ENCODE measurements around the gene HLA-F.

The HLA-F gene

GRCh38 chr6:29744621-29745020 is 21.4 kb downstream of the HLA-F start:
- no peak for DNase-seq

GRCh38 chr6:29745386-29745785 is 22.2 kb downstream of the HLA-F start:
- no peak for DNase-seq

DNA sequence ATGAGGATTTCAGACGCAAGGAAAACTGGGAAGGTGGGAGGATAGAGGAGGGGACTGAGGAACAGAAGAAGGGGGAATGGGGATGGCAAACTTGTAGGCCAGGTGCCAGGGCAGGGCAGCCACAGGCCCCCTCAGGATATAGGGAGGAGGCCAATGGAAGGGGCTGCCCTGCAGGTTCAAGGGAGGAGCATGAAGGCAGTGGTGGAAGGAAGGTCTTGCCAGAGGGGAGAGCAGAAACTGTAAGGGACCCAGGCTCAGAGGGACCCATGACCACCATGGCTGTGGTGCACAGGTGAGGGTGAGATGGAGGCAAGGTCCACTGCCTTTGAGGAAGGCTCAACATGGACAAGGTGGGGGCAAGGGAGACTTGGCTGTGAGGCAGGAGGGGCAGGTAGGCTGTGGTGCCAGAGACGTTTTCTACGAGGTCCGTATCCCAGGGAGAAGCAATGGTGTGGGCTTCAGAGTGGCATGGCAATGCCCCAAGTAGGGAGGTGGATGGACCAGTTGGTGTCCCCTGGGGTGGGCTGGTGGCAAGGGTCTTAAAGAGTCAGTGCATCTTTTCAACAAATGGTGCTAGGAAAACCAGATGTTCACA is 22.7 kb downstream of the HLA-F start:
- no peak for DNase-seq

DNA sequence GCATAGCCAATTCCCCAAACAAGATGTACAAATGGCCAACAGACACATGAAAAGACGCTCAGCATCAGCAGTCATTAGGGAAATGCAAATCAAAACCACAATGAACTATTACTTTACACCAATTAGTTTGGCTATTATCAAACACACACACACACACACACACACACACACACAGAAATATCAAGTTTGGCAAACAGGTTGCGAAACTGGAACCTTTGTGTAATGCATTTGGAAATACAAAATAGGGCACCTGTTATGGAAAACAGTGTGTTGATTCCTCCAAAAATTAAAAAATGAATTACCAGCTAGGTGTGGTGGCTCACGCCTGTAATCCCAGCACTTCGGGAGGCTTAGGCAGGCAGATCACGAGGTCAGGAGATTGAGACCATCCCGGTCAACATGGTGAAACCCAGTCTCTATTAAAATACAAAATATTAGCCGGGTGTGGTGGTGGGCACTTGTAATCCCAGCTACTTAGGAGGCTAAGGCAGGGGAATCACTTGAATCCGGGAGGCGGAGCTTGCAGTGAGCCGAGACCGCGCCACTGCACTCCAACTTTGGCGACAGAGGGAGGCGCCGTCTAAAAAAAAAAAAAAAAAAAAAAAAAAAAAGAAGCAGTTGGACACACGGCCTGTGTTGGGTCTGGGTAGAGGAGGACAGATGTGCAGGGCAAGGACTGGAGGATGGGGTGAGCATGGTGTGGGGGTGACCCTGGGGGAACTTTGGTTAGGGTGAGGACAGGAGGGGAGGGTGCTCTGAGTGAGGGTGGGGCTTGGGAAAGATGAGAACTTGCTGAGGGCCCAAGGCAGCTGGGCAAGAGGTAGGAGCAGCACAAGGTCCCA is 23.8 kb downstream of the HLA-F start:
- DNase-seq: no peak

DNA sequence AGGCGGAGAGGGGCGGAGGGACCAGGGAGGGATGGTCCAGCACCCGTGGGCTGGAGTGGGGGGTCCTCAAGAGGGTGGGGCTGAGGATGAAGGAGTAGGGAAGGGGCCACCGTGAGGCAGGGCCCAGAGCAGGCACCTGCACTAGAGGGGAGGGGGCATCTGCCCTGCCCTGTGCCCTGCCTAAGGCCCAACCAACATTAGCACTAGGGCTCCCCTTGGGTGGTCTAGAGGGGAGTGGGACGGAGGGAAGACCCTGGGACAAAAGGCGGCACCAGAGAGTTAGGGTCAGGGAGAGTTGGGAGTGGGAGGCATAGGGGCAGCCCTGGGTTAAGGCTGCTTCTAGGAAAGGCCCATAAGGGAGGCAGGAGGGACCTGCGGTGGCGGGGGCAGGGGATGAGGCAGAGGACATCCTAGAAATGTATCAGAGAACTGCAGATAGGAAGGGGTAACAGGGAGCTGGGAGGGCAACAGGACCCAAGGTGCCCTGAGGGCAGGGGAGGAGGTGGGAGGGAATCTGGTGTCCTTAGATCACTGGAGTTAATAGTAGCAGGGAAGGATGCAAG is 24.5 kb downstream of the HLA-F start:
- DNase-seq: no peak

DNA sequence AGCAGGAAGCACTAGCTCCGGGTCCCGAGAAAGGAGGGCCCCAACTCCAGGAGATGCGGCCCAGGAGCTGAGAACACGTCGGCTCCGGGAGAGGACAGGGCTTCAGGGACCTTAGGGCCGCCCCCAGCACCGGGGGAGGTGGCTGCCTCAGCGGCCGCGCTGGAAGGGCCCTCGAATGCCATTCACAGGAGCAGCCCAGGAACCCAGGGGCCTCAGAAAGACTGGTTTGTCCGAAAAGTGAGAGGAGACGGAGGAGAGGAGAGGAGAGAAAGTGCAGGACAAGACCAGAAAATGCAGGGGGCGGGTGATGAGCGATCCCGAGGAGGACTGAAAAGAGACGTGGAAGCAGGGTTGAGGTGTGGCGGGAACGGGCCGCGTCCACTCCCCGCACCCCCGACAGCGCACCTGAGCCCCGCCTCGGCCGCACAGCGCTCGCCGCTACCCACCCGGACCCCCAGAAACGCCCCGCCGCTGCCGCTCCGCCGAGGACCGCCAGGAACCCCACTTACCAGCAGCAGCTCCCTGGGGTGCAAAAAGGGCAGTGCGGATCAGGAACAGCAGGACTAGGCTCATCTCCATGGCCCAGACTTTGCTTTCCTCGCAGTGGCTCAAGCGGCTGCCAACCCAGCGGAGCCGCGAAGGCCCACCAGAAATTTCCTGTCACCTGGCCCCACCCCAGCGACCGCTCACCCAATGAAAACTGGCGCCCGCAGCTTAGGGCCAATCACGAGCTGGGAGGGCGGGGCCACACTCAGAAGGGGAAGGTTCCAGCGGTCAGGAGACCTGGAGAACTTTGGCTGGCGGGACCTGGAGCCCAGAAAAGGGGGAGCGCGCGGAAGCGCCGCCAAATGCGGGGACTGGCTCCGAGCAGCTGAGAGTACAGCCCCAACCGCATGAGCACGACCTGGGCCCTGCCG is 25.4 kb downstream of the HLA-F start:
- DNase-seq: no peak

DNA sequence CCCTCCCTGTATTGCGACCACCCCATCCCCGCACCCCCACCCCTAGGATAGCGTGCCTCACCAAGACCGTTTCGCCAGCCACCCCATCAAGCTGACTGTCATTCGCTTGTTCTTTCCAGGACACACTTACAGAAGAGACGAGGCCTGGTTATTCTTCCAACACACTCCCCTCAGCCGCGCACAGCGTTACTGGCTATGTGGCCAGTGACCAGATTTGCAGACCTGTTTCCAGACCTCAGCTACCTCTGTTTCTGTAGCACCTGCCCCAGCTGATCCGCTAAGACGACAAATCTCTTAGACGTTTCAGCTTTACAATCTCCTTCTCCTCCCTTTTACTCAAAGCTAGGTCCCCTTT is 26.1 kb downstream of the HLA-F start:
- DNase-seq: no peak

GRCh38 chr6:29749668-29750067 is 26.4 kb downstream of the HLA-F start:
- DNase-seq: no peak

GRCh38 chr6:29750709-29751108 is 27.5 kb downstream of the HLA-F start:
- DNase-seq: no peak

DNA sequence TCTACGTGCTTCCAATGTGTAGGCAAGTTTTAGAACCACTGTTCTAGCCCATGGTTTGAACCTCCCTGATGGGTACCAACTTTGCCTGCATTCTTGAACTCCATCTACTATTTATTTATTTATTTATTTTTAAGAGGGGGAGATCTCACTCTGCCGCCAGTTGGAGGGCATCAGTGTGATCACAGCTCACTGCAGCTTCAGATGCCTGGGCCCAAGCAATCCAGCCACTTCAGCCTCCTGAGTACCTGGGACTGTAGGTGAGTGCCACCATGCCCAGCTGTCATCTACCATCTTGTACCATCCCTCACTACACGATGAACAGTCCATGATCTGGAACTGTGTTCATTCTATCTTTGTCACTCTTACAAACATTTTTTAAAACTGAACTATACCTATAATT is 28.2 kb downstream of the HLA-F start:
- no peak for DNase-seq

DNA sequence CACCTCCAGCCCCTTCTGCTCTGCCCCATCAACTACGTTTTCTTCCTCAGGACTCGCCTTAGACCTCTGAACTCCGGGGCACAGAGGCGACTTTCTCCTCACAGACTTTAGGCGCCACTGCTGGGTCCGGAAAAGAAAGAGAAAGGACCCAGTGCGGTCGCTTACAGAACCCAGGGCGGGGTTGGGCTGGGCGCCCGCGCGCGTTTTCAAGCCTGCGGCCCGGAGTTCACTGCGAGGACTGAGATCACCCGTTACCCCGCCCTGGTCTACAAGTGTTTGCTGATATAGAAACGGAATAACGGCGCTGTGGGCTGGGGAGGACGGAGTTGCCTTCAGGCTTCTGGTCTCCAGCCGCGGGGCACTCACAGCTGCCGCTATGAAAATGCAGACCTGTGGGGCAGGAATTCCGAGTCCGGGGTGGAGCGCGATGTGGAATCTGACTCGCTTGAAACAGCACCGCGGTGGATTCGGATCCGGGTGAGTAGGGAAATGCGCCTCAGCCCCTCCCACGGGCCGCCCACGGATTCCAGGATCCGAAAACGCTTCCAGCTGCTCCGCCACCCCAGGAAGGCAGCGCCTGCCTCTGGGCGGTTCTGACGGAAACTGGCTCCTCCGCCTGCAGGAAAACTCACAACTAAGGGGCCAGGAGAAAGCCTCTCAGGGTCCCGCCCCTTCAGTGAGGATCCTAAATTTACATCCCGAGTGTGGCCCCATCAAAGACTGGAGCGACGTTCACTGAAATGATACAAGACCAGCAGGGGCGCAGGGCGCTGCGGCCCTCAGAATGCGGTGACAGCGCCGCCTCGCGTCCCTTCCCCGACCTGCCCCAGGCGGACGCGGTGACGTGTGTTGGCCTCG is 29.4 kb downstream of the HLA-F start:
- DNase-seq: peak; percentile 27

DNA sequence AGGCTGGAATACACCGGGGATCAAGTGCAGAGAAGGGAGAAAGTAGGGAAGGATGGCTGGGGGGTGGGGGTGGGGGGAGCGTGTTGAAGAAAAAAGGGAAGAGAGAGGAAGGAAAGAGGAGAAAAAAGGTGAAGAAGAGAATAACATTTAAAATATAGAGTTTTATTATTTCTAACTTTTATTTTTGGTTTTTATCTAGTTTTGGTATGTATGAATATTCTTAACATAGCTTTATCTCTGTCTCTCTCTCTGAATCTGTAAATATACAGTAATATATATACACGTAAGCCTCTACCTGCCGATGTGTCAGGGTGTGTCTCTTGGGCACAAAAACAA is 30.0 kb downstream of the HLA-F start:
- DNase-seq: no peak

- no peak for DNase-seq
Observed at GRCh38 chr6:29755295-29755871, 32.1 kb downstream of the HLA-F start.

DNA sequence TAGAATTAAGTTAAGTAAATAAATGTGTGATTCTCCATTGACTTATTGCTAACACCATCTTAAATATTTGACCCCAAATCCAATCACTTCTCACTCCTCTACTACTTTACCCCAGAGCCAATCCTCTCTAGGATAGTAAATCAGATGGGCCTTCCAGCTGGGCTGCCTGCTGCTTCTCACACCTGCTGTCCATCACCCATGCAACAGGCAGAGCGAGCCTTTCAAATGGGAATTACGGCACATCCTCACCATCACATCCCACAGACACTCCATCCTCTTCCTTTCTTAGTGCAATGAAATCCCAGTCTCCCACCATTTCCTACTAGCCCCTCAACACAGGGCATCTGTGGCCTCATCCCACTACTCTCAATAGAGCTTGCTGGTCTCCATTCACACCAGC is 34.0 kb downstream of the HLA-F start:
- no peak for DNase-seq

DNA sequence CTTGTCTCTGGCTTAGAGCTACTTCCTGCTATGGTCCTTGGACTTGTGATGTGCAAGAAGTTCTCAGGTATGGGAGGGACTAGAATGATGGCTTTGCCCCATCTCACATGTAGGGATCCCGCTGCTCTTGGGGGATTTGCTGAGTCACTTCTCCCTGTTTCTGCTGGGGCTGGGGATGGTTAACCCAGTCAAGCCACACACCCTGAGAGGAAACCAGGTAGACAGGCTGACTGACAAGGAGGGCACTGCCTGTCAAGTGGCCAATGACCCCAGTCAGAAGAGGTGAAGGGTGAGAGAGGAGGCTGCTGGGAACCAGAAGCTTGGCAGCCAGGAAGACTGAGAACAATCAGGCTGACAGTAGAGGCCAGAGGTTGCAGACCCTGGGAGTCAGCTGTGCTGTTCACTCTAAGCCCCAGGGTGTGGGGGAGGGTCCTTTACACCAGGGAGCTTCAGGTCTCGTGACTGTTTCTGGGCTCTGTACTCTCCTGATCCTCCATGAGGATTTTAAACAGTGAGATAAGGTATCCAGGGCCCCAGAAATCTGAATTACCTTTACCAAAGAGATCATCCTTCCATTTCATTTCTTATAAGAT is 34.6 kb downstream of the HLA-F start:
- no peak for DNase-seq

- DNase-seq: no peak
Observed at GRCh38 chr6:29758761-29759160, 35.5 kb downstream of the HLA-F start.

DNA sequence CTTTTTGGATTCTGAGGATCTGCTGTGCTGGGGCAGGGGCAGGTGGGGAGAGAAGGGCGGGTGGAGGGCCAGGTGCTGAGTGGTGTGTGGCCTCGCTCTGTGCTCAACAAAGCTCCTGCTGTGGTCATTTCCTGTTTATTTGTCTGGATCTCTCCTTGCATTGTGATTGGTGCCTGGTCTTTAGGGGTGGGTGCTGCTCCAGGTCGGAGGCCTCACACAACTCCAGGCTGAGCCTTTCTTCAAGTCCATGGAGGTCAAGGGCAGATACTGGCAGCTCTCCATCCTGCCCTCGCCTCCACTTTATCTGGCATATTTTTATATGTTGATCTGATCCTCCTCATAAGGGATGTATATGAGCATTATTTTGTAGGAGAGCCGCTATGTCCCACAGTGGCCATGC is 36.2 kb downstream of the HLA-F start:
- DNase-seq: no peak

- DNase-seq: no peak
Observed at GRCh38 chr6:29760328-29760727, 37.1 kb downstream of the HLA-F start.

- no peak for DNase-seq
Observed at GRCh38 chr6:29762051-29762450, 38.8 kb downstream of the HLA-F start.

DNA sequence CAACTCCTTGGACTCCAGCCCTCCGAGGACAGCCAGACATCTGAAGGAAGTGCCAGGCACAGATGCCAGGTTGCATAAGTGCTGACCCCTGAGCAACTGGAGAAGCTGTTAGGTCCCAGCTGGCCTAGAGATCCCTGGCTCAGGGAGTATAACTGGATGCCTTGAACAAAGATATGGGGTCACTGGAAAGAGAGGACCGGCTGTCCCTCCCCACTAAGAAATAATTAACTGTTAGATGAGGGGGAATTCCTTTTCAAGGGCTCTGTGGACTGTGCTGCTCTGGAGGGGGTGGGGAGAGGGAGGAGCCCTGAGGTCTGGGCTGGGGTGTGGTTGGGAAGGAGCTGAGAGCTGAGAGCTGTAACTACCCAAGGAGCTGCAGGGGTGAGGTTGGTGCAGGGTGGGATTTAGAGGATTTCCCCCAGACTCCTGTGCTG is 39.6 kb downstream of the HLA-F start:
- DNase-seq: no peak

GRCh38 chr6:29763491-29764289 is 40.5 kb downstream of the HLA-F start:
- DNase-seq: no peak
